ENCODE data around the gene CCL17.
"Not testable (repeated sequence)": the region's sequence is repeated elsewhere in the genome, so short reads cannot be mapped to it uniquely, and the experiment has no call there.

CCL17 gene

GRCh38 chr16:57396786-57397185 is 7.8 kb upstream of the CCL17 start:
- DNase-seq (ENCODE audit: low spot score): no peak

- not testable (repeated sequence) for DNase-seq (ENCODE audit: low spot score)
Observed at GRCh38 chr16:57397493-57397892, 7.1 kb upstream of the CCL17 start.

- no peak for DNase-seq (ENCODE audit: low spot score)
Observed at GRCh38 chr16:57401943-57402640, 2.5 kb upstream of the CCL17 start.

- DNase-seq (ENCODE audit: low spot score): no peak
Observed at GRCh38 chr16:57405097-57405496, 530 bp downstream of the CCL17 start.

GRCh38 chr16:57406881-57407280 is 2.3 kb downstream of the CCL17 start:
- DNase-seq (ENCODE audit: low spot score): no peak

- no peak for DNase-seq (ENCODE audit: low spot score)
Observed at GRCh38 chr16:57407521-57408353, 3.2 kb downstream of the CCL17 start.

- DNase-seq (ENCODE audit: low spot score): no peak
Observed at GRCh38 chr16:57409065-57409464, 4.5 kb downstream of the CCL17 start.

- DNase-seq (ENCODE audit: low spot score): no peak
Observed at GRCh38 chr16:57409870-57410587, 5.5 kb downstream of the CCL17 start.

GRCh38 chr16:57411362-57411976 is 6.9 kb downstream of the CCL17 start:
- no peak for DNase-seq (ENCODE audit: low spot score)

- DNase-seq (ENCODE audit: low spot score): no peak
Observed at GRCh38 chr16:57412584-57412983, 8.0 kb downstream of the CCL17 start.

GRCh38 chr16:57413301-57413730 is 8.7 kb downstream of the CCL17 start:
- DNase-seq (ENCODE audit: low spot score): no peak

GRCh38 chr16:57413733-57414132 is 9.2 kb downstream of the CCL17 start:
- no peak for DNase-seq (ENCODE audit: low spot score)

- no peak for DNase-seq (ENCODE audit: low spot score)
Observed at GRCh38 chr16:57416084-57416483, 11.5 kb downstream of the CCL17 start.

GRCh38 chr16:57419506-57419905 is 14.9 kb downstream of the CCL17 start:
- DNase-seq (ENCODE audit: low spot score): no peak

- no peak for DNase-seq (ENCODE audit: low spot score)
Observed at GRCh38 chr16:57422026-57422944, 17.7 kb downstream of the CCL17 start.

- DNase-seq (ENCODE audit: low spot score): no peak
Observed at GRCh38 chr16:57423152-57423551, 18.6 kb downstream of the CCL17 start.

GRCh38 chr16:57424583-57424982 is 20.0 kb downstream of the CCL17 start:
- no peak for DNase-seq (ENCODE audit: low spot score)

GRCh38 chr16:57426356-57426755 is 21.8 kb downstream of the CCL17 start:
- DNase-seq (ENCODE audit: low spot score): no peak

GRCh38 chr16:57427307-57427706 is 22.7 kb downstream of the CCL17 start:
- DNase-seq (ENCODE audit: low spot score): no peak

- no peak for DNase-seq (ENCODE audit: low spot score)
Observed at GRCh38 chr16:57427824-57428223, 23.3 kb downstream of the CCL17 start.

GRCh38 chr16:57430955-57431354 is 26.4 kb downstream of the CCL17 start:
- DNase-seq (ENCODE audit: low spot score): no peak
